Hematopoietic multipotent progenitor cell treated with erythropoietin and hydrocortisone succinate and interleukin-3 and kit ligand, for 17 days (in vitro differentiated cells): ENCODE measurements around the gene METTL25.

Experiments used
- DNase-seq: peaks from one replicate; pipeline ENCODE4 v3.0.0-alpha.2; 2015; ENCODE audit warnings: low spot score

METTL25 gene

GRCh38 chr12:82470906-82471512, 112.7 kb downstream of the METTL25 start:
- no peak for DNase-seq

- DNase-seq = no peak
Measured at GRCh38 chr12:82473111-82473754, 114.9 kb downstream of the METTL25 start.

GRCh38 chr12:82474181-82474797, 116.0 kb downstream of the METTL25 start:
- no peak for DNase-seq

- DNase-seq = no peak
Measured at GRCh38 chr12:82474798-82475184, 116.5 kb downstream of the METTL25 start.

- no peak for DNase-seq
Measured at GRCh38 chr12:82475211-82475610, 116.9 kb downstream of the METTL25 start.

- DNase-seq = no peak
Measured at GRCh38 chr12:82476511-82476910, 118.2 kb downstream of the METTL25 start.

GRCh38 chr12:82479511-82479910, 121.2 kb downstream of the METTL25 start:
- no peak for DNase-seq

- no peak for DNase-seq
Measured at GRCh38 chr12:82480606-82481005, 122.3 kb downstream of the METTL25 start.

- no peak for DNase-seq
Measured at GRCh38 chr12:82481954-82482353, 123.6 kb downstream of the METTL25 start.

GRCh38 chr12:82486524-82487235, 128.4 kb downstream of the METTL25 start:
- no peak for DNase-seq

GRCh38 chr12:82504409-82504808, 146.1 kb downstream of the METTL25 start:
- DNase-seq = no peak

- no peak for DNase-seq
Measured at GRCh38 chr12:82505150-82505549, 146.8 kb downstream of the METTL25 start.

- no peak for DNase-seq
Measured at GRCh38 chr12:82507686-82508085, 149.4 kb downstream of the METTL25 start.

- no peak for DNase-seq
Measured at GRCh38 chr12:82510386-82510785, 152.1 kb downstream of the METTL25 start.

- no peak for DNase-seq
Measured at GRCh38 chr12:82514880-82515279, 156.6 kb downstream of the METTL25 start.

GRCh38 chr12:82515652-82516051, 157.3 kb downstream of the METTL25 start:
- DNase-seq = no peak

GRCh38 chr12:82517027-82517426, 158.7 kb downstream of the METTL25 start:
- no peak for DNase-seq

- no peak for DNase-seq
Measured at GRCh38 chr12:82517808-82518207, 159.5 kb downstream of the METTL25 start.

- no peak for DNase-seq
Measured at GRCh38 chr12:82519510-82519909, 161.2 kb downstream of the METTL25 start.

- no peak for DNase-seq
Measured at GRCh38 chr12:82522285-82522684, 164.0 kb downstream of the METTL25 start.

GRCh38 chr12:82522762-82523161, 164.4 kb downstream of the METTL25 start:
- DNase-seq = no peak

GRCh38 chr12:82523996-82524395, 165.7 kb downstream of the METTL25 start:
- DNase-seq = no peak

- no peak for DNase-seq
Measured at GRCh38 chr12:82524641-82525040, 166.3 kb downstream of the METTL25 start.
